Vagina (tissue), 2 donors: ENCODE data around the gene ZFPL1. TPM values are rescaled to one million over a fixed set of nuclear protein-coding genes. Genes with fewer than 3 reads are reported as not detected.

Experiments
- DNase-seq, 2 donors: peaks; one replicate each; pipeline ENCODE4 v3.0.0-alpha.2; 2017; ENCODE audit errors: extremely low spot score in 2 of 2
- H3K27ac ChIP-seq: fragments of 200-600 bp; sonication (generic); one replicate; pipeline ENCODE4 v1.5.1; 2019
- H3K27me3 ChIP-seq: fragments of 200-600 bp; sonication (generic); one replicate; pipeline ENCODE4 v1.5.1; 2019
- H3K36me3 ChIP-seq, 2 donors: fragments of 200-600 bp; sonication (generic); one replicate each; pipeline ENCODE4 v1.5.1; 2017 to 2019
- H3K4me1 ChIP-seq: fragments of 200-600 bp; sonication (generic); one replicate; pipeline ENCODE4 v1.5.1; 2019
- H3K4me3 ChIP-seq, 2 donors: fragments of 200-600 bp; sonication (generic); 1 replicate in 1 of 2; 2 replicates in 1 of 2; pipeline ENCODE4 v1.5.1; 2016 to 2019
- H3K9me3 ChIP-seq: fragments of 200-600 bp; sonication (generic); one replicate; pipeline ENCODE4 v1.5.1; 2019
- POLR2A ChIP-seq, 2 donors: fragments of 450-650 bp; IDR thresholded peaks; one replicate each; pipeline ENCODE4 v1.6.1; 2017; ENCODE audit warnings: antibody characterized with exemption in 2 of 2, mild to moderate bottlenecking in 2 of 2, moderate library complexity in 2 of 2
- POLR2AphosphoS5 ChIP-seq, 2 donors: sonication (generic); formaldehyde crosslinking; IDR thresholded peaks; one replicate each; pipeline ENCODE4 v1.9.0; 2017; ENCODE audit warnings: antibody characterized with exemption in 2 of 2, mild to moderate bottlenecking in 2 of 2, low read depth in 1 of 2; ENCODE audit not compliant: insufficient read depth in 1 of 2
- intact Hi-C: fragments of 100-400 bp; cut with DNase I; formaldehyde crosslinking; loops from one replicate; pipeline ENCODE4 v1.15.1; 2023
- total RNA-seq: library from RNA; depleted of rRNA; stranded (reverse); fragments of >200 nt; gene quantifications from one replicate; pipeline ENCODE4 v1.2.3, GENCODE V29; 2016
- TF ChIP-seq, protein P1 (sequence below), 3 experiments: fragments of 450-650 bp in 2 of 3; fragments of 200-600 bp in 1 of 3; sonication (generic) in 1 of 3; IDR thresholded peaks; one replicate each; pipeline ENCODE4 v1.5.1; 2017 to 2019; ENCODE audit warnings: antibody characterized with exemption in 3 of 3, mild to moderate bottlenecking in 2 of 3, moderate library complexity in 2 of 3

Gene ZFPL1
- total RNA-seq, 1 donor from 2014 or later, result 50.8 TPM

DNA sequence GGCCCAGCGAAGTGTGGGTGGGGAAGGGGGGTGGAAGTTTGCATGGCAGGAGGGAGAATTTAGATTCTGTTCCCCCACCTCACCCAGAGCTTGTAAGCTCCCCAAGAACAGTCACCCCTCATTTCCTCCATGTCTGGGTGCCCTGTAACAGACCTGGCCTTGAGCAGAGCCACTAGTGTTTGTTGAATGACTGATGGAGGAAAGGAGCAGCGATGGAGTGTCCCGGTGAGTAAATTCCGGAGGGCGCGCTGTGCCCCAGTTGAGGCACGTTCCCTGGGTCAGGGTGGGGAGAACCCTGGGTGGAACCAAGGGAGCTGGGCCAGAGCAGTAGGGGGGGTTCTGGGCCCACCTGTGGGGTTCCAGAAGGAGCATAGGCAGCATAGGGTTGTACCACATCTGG lies 26.5 kb upstream of the ZFPL1 start:
- no peaks in the 10 kb centered on the region for H3K4me1 ChIP-seq
- intact Hi-C loops, result no loop called here
- TF ChIP-seq POLR2AphosphoS5 (IDR thresholded peaks at IDR 0.05; ENCODE audit: insufficient read depth in 1 of 2, low read depth in 1 of 2) (no peak), POLR2A (IDR thresholded peaks at IDR 0.05) (no peak)
- TF ChIP-seq, protein P1, sequence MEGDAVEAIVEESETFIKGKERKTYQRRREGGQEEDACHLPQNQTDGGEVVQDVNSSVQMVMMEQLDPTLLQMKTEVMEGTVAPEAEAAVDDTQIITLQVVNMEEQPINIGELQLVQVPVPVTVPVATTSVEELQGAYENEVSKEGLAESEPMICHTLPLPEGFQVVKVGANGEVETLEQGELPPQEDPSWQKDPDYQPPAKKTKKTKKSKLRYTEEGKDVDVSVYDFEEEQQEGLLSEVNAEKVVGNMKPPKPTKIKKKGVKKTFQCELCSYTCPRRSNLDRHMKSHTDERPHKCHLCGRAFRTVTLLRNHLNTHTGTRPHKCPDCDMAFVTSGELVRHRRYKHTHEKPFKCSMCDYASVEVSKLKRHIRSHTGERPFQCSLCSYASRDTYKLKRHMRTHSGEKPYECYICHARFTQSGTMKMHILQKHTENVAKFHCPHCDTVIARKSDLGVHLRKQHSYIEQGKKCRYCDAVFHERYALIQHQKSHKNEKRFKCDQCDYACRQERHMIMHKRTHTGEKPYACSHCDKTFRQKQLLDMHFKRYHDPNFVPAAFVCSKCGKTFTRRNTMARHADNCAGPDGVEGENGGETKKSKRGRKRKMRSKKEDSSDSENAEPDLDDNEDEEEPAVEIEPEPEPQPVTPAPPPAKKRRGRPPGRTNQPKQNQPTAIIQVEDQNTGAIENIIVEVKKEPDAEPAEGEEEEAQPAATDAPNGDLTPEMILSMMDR (IDR thresholded peaks at IDR 0.05), result no peak
- no peaks in the 10 kb centered on the region for H3K9me3 ChIP-seq
- no peak for DNase-seq
- no peak overlapping the region for H3K27ac ChIP-seq
- H3K4me3 ChIP-seq, result no peak overlapping the region
- H3K27me3 ChIP-seq, result no peaks in the 10 kb centered on the region
- H3K36me3 ChIP-seq, result no peaks in the 10 kb centered on the region

DNA sequence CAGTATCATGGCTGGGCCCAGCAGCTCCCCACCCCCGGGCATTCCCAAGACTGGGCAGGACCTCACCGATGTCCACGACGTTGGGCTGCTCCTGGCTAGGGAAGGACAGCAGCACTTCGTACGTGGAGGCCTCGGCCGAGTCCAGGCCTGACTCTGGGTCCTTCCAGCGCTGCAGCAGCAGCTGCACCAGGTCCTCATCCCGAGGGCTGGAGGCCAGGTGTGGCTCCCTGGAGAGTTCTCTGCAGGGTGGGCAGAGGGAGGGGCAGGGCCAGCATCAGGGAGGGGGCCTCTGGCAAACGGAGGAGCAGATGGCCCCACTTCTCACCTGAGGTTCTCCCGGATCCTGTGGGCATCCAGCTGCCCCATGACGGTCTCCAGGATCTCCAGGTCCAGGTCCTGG lies 26.0 kb upstream of the ZFPL1 start:
- TF ChIP-seq POLR2AphosphoS5 (IDR thresholded peaks at IDR 0.05; ENCODE audit: insufficient read depth in 1 of 2, low read depth in 1 of 2) (no peak), POLR2A (IDR thresholded peaks at IDR 0.05) (no peak)
- TF ChIP-seq, protein P1 (IDR thresholded peaks at IDR 0.05), result no peak
- Histone ChIP-seq H3K4me3 (no peak overlapping the region), H3K9me3 (no peaks in the 10 kb centered on the region), H3K27me3 (no peaks in the 10 kb centered on the region), H3K4me1 (no peaks in the 10 kb centered on the region), H3K27ac (no peak overlapping the region), H3K36me3 (no peaks in the 10 kb centered on the region)
- intact Hi-C loops, result no loop called here
- no peak for DNase-seq

DNA sequence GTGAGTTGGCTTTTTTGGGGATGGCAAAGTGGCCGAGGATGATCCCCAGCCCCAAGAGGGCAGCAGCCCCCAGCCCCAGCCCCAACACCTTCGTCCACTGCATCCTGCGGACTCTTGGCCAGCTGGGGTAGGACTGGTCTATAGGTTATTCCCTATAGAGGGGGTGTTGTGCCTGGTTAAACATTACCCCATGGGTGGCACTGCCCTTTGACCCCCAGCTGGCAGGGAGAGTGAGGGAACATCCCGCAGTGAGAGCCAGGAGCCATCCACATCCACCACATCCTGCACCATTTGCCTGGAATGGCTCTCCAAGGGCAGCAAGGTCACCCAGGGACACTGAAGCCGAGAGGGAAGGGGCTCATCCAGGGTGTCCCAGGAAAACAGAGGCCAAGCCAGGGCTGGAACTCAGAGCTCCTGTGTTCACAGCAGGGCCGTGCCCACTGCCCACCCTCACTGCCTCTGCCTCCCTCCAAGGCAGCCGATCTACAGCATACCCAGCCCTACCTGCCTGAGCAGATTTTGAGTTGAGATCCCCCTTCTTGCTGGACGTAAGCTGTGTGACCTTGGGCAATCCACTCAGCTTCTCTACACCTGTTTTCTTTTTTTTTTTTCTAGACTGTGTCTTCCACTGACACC lies 25.5 kb upstream of the ZFPL1 start, which contains the start of gene NAALADL1:
Gene NAALADL1, minus strand, starts transcription at position 135 of the 636 bp plus-strand sequence. Its CDS starts 32 bp downstream, at position 103.
- Histone ChIP-seq H3K9me3 (no peaks in the 10 kb centered on the region), H3K27ac (no peak within 1 kb of the TSS), H3K27me3 (no peaks in the 10 kb centered on the region), H3K4me3 (no peak within 1 kb of the TSS), H3K4me1 (no peaks in the 10 kb centered on the region), H3K36me3 (no peaks in the 10 kb centered on the region)
- intact Hi-C loops, result no loop called here
- TF ChIP-seq POLR2AphosphoS5 (IDR thresholded peaks at IDR 0.05; ENCODE audit: insufficient read depth in 1 of 2, low read depth in 1 of 2) (no peak), POLR2A (IDR thresholded peaks at IDR 0.05) (no peak)
- TF ChIP-seq, protein P1 (IDR thresholded peaks at IDR 0.05), result no peak
- no peak for DNase-seq

GRCh38 chr11:65059523-65059922 lies 24.5 kb upstream of the ZFPL1 start:
- Histone ChIP-seq H3K4me3 (no peak overlapping the region), H3K4me1 (no peaks in the 10 kb centered on the region), H3K27me3 (no peaks in the 10 kb centered on the region), H3K9me3 (no peaks in the 10 kb centered on the region), H3K27ac (no peak overlapping the region), H3K36me3 (no peaks in the 10 kb centered on the region)
- intact Hi-C loops, result no loop called here
- DNase-seq, result no peak
- TF ChIP-seq POLR2A (IDR thresholded peaks at IDR 0.05), result no peak
- TF ChIP-seq POLR2AphosphoS5 (IDR thresholded peaks at IDR 0.05; ENCODE audit: insufficient read depth in 1 of 2, low read depth in 1 of 2), result no peak
- TF ChIP-seq, protein P1 (IDR thresholded peaks at IDR 0.05), result no peak
